IMR-90 (cell line): Measurements from ENCODE around the gene CD46. TPM values are rescaled to one million over a fixed set of nuclear protein-coding genes. Genes with fewer than 3 reads are reported as not detected.

ENCODE experiments used
- ATAC-seq: fragments of 200-7000 bp; cut with Tn5 transposase; 2 replicates; pipeline ENCODE4 v1.9.1; 2020; ENCODE audit warnings: low read depth, mild to moderate bottlenecking, moderate library complexity
- BruUV-seq: library from RNA; stranded (reverse); fragments of 400-500 nt; replicated peaks from 2 replicates; lab custom pipeline; 2021; lab: Mats Ljungman, UMichigan
- CTCF ChIA-PET: fragments of 300-600 bp; formaldehyde crosslinking; extraction: SDS; loops from one replicate; lab custom pipeline; 2021; ENCODE audit warnings: antibody characterized with exemption; lab: Yijun Ruan, JAX
- POLR2A ChIA-PET: fragments of 300-600 bp; sonication (Branson Sonifier 250); formaldehyde crosslinking; loops from one replicate; lab custom pipeline; 2022; ENCODE audit warnings: antibody characterized with exemption; ENCODE audit not compliant: unreplicated experiment; lab: Charles Lee
- DNase-seq: peaks from one replicate; pipeline ENCODE4 v3.0.0; 2013
- H2AFZ ChIP-seq: replicated peaks from 2 replicates; pipeline ENCODE3; 2013; ENCODE audit warnings: low read length, mild to moderate bottlenecking; ENCODE audit not compliant: poor library complexity
- H2AK5ac ChIP-seq: 2 replicates; pipeline ENCODE4 v1.6.1; 2013; ENCODE audit warnings: low read depth, low read length, inconsistent platforms
- H2AK9ac ChIP-seq: replicated peaks from 2 replicates; pipeline ENCODE3; 2013; ENCODE audit warnings: mild to moderate bottlenecking, low read depth, low read length, moderate library complexity; ENCODE audit not compliant: poor library complexity
- H2BK120ac ChIP-seq: 2 replicates; pipeline ENCODE4 v1.6.1; 2013; ENCODE audit warnings: low read depth, low read length, inconsistent platforms
- H2BK15ac ChIP-seq: 3 replicates; pipeline ENCODE4 v1.6.1; 2013; ENCODE audit warnings: low read depth, low read length, inconsistent platforms
- H2BK20ac ChIP-seq: 2 replicates; pipeline ENCODE4 v1.6.1; 2013; ENCODE audit warnings: low read depth, mild to moderate bottlenecking, inconsistent platforms, low read length, moderate library complexity
- H2BK5ac ChIP-seq: 2 replicates; pipeline ENCODE4 v1.6.1; 2013; ENCODE audit warnings: mild to moderate bottlenecking, low read depth, low read length, inconsistent platforms; ENCODE audit not compliant: poor library complexity, severe bottlenecking
- H3K14ac ChIP-seq: replicated peaks from 2 replicates; pipeline ENCODE4 v1.6.1; 2013; ENCODE audit warnings: low read depth, low read length, inconsistent platforms
- H3K18ac ChIP-seq: 2 replicates; pipeline ENCODE4 v1.6.1; 2013; ENCODE audit warnings: low read depth, low read length, control low read depth
- H3K23ac ChIP-seq: 2 replicates; pipeline ENCODE4 v1.6.1; 2013; ENCODE audit warnings: low read depth, low read length, inconsistent platforms
- H3K27ac ChIP-seq: 2 replicates; pipeline ENCODE4 v1.5.1; 2013; ENCODE audit warnings: mild to moderate bottlenecking, control low read depth, low read length; ENCODE audit not compliant: insufficient read depth
- H3K27me3 ChIP-seq: 2 replicates; pipeline ENCODE4 v1.6.1; 2013; ENCODE audit warnings: low read length; ENCODE audit not compliant: control insufficient read depth, insufficient read depth
- H3K36me3 ChIP-seq: 2 replicates; pipeline ENCODE4 v1.6.1; 2013; ENCODE audit warnings: low read length, mixed read lengths; ENCODE audit not compliant: control insufficient read depth, insufficient read depth
- H3K4ac ChIP-seq: 2 replicates; pipeline ENCODE4 v1.6.1; 2013; ENCODE audit warnings: low read depth, low read length, inconsistent platforms
- H3K4me1 ChIP-seq: 2 replicates; pipeline ENCODE4 v1.6.1; 2013; ENCODE audit warnings: low read length, mixed read lengths; ENCODE audit not compliant: control insufficient read depth, insufficient read depth
- H3K4me2 ChIP-seq: 2 replicates; pipeline ENCODE4 v1.6.1; 2013; ENCODE audit warnings: low read depth, mild to moderate bottlenecking, control low read depth, low read length, moderate library complexity
- H3K4me3 ChIP-seq: 2 replicates; pipeline ENCODE4 v1.5.1; 2013; ENCODE audit warnings: low read depth, mild to moderate bottlenecking, control low read depth, low read length, moderate library complexity; ENCODE audit not compliant: insufficient read depth
- H3K56ac ChIP-seq: 2 replicates; pipeline ENCODE4 v1.6.1; 2013; ENCODE audit warnings: low read length, inconsistent platforms; ENCODE audit not compliant: insufficient read depth; ENCODE audit errors: extremely low read depth
- H3K79me1 ChIP-seq, 2 experiments: 2 replicates each; pipeline ENCODE4 v1.6.1; 2013; ENCODE audit warnings: low read length in 2 of 2, inconsistent platforms in 1 of 2, low read depth in 1 of 2
- H3K9ac ChIP-seq: 2 replicates; pipeline ENCODE4 v1.6.1; 2013; ENCODE audit warnings: low read depth, low read length, control low read depth
- H3K9me1 ChIP-seq: 2 replicates; pipeline ENCODE4 v1.6.1; 2013; ENCODE audit warnings: low read length, inconsistent platforms; ENCODE audit not compliant: insufficient read depth
- H3K9me3 ChIP-seq: 2 replicates; pipeline ENCODE4 v1.6.1; 2013; ENCODE audit warnings: low read length; ENCODE audit not compliant: control insufficient read depth, insufficient read depth
- H4K20me1 ChIP-seq: 2 replicates; pipeline ENCODE4 v1.6.1; 2013; ENCODE audit warnings: low read length, inconsistent platforms; ENCODE audit not compliant: insufficient read depth
- H4K5ac ChIP-seq: 2 replicates; pipeline ENCODE4 v1.6.1; 2013; ENCODE audit warnings: mild to moderate bottlenecking, low read depth, low read length, control low read depth
- H4K8ac ChIP-seq, 2 experiments: 2 replicates each; pipeline ENCODE4 v1.6.1; 2013; ENCODE audit warnings: low read depth in 2 of 2, low read length in 2 of 2, control low read depth in 1 of 2, inconsistent platforms in 1 of 2
- H4K91ac ChIP-seq: 2 replicates; pipeline ENCODE4 v1.6.1; 2013; ENCODE audit warnings: low read depth, low read length, inconsistent platforms; ENCODE audit not compliant: insufficient read depth
- BHLHE40 ChIP-seq: fragments of 150-350 bp; IDR thresholded peaks from 2 replicates; pipeline ENCODE4 v1.6.1; 2016; ENCODE audit warnings: mild to moderate bottlenecking, low read depth, low read length
- CEBPB ChIP-seq: IDR thresholded peaks from 2 replicates; pipeline ENCODE4 v1.6.1; 2012; ENCODE audit warnings: low read depth, low read length, improper control_type of control experiment
- CHD1 ChIP-seq: IDR thresholded peaks from 2 replicates; pipeline ENCODE4 v1.6.1; 2012; ENCODE audit warnings: low read depth, low read length, improper control_type of control experiment
- MAFK ChIP-seq: IDR thresholded peaks from 2 replicates; pipeline ENCODE4 v1.6.1; 2012; ENCODE audit warnings: low read depth, low read length, improper control_type of control experiment
- MAZ ChIP-seq: IDR thresholded peaks from 2 replicates; pipeline ENCODE4 v1.6.1; 2012; ENCODE audit warnings: low read depth, mild to moderate bottlenecking, low read length, improper control_type of control experiment, moderate library complexity, borderline replicate concordance
- MXI1 ChIP-seq: IDR thresholded peaks from 2 replicates; pipeline ENCODE4 v1.6.1; 2012; ENCODE audit warnings: low read depth, mild to moderate bottlenecking, low read length, moderate library complexity, borderline replicate concordance
- NFE2L2 ChIP-seq: fragments of 150-350 bp; IDR thresholded peaks from 2 replicates; pipeline ENCODE4 v1.6.1; 2016; ENCODE audit warnings: low read depth, mild to moderate bottlenecking, low read length
- POLR2A ChIP-seq: IDR thresholded peaks from 2 replicates; pipeline ENCODE4 v1.6.1; 2012; ENCODE audit warnings: mild to moderate bottlenecking, low read depth, low read length
- RAD21 ChIP-seq: IDR thresholded peaks from 2 replicates; pipeline ENCODE4 v1.6.1; 2012; ENCODE audit warnings: low read length, improper control_type of control experiment
- RCOR1 ChIP-seq: IDR thresholded peaks from 2 replicates; pipeline ENCODE4 v1.6.1; 2012; ENCODE audit warnings: mild to moderate bottlenecking, low read length, improper control_type of control experiment; ENCODE audit not compliant: insufficient replicate concordance
- RFX5 ChIP-seq: IDR thresholded peaks from 2 replicates; pipeline ENCODE4 v1.8.0; 2012; ENCODE audit warnings: low read depth, mild to moderate bottlenecking, low read length, moderate library complexity
- SMC3 ChIP-seq: fragments of 150-350 bp; IDR thresholded peaks from 2 replicates; pipeline ENCODE4 v1.6.1; 2016; ENCODE audit warnings: low read depth, mild to moderate bottlenecking, antibody characterized with exemption, low read length, moderate library complexity
- dilution Hi-C: fragments of 300-500 bp; cut with HindIII; formaldehyde crosslinking; loops from one replicate; pipeline ENCODE4 v1.14.3; 2018; ENCODE audit warnings: low sequenced_read_pairs; ENCODE audit not compliant: unreplicated experiment
- in situ Hi-C: fragments of 300-500 bp; cut with MboI; formaldehyde crosslinking; loops from 3 replicates; pipeline ENCODE4 v1.14.3; 2019; ENCODE audit warnings: low sequenced_read_pairs, inconsistent platforms, mixed read lengths
- intact Hi-C: fragments of 100-400 bp; cut with micrococcal nuclease; formaldehyde crosslinking; loops from 2 replicates; pipeline ENCODE4 v1.10.0; 2022
- polyA plus RNA-seq, 3 experiments: library from polyadenylated mRNA; depleted of rRNA; stranded (reverse); fragments of >200 nt; gene quantifications; 2 replicates each; pipeline ENCODE4 v1.2.3, GENCODE V29; 2012; ENCODE audit warnings: low replicate concordance in 1 of 3
- total RNA-seq: library from RNA; depleted of rRNA; stranded (reverse); fragments of >200 nt; gene quantifications from 2 replicates; pipeline ENCODE4 v1.2.3, GENCODE V29; 2012
- TF ChIP-seq, protein P1 (sequence below): conservative IDR thresholded peaks from 2 replicates; pipeline ENCODE4 v1.5.1; 2012; ENCODE audit warnings: mild to moderate bottlenecking, low read depth, low read length, improper control_type of control experiment
- TF ChIP-seq, protein P2 (sequence below): fragments of 150-350 bp; IDR thresholded peaks from 2 replicates; pipeline ENCODE4 v1.6.1; 2017; ENCODE audit warnings: mild to moderate bottlenecking, antibody characterized with exemption, low read length, low read depth
- TF ChIP-seq, protein P3 (sequence below): fragments of 150-350 bp; IDR thresholded peaks from 2 replicates; pipeline ENCODE4 v1.6.1; 2016; ENCODE audit warnings: low read depth, mild to moderate bottlenecking, low read length, moderate library complexity, borderline replicate concordance

Gene CD46
- total and polyA plus RNA-seq, 2 of the 4 experiments (the other 2 are of a cell fraction) = 37.1 to 82.0 TPM

DNA sequence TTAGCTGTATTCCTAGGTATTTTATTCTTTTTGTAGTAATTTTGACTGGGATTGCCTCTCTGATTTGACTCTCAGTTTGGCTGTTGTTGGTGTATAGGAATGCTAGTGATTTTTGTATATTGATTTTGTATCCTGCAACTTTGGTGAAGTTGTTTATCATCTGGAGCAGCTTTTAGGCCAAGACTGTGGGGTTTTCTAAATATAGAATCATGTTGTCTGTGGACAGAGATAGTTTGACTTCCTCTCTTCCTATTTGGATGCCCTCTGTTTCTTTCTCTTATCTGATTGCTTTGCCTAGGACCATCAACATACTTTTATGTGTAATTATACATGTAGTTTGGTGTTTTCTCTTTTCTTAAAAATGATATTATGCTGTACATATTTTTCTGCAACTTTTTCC lies 27.2 kb downstream of the CD46 start:
- dilution Hi-C loops (no loop called here), intact Hi-C loops (no loop called here), in situ Hi-C loops (no loop called here)
- no peak overlapping the region for H3K4me2 ChIP-seq
- CTCF ChIA-PET = interaction anchor here (0.7 kb wide), 1 partner anchor 623 kb away, joined by 3 read pairs; no protein-coding TSS in a partner anchor
- no peak overlapping the region for H3K4me3 ChIP-seq
- H2BK5ac ChIP-seq = no peak overlapping the region
- no peaks in the 10 kb centered on the region for H3K4me1 ChIP-seq
- H4K8ac ChIP-seq = no peak overlapping the region
- POLR2A ChIA-PET = no interaction called here
- H2BK15ac ChIP-seq = no peak overlapping the region
- DNase-seq (no peak), ATAC-seq (no peak)
- H4K5ac ChIP-seq = no peak overlapping the region
- H3K9me1 ChIP-seq = no peaks in the 10 kb centered on the region
- BruUV-seq = no TSS peak
- H3K4ac ChIP-seq = no peak overlapping the region
- H3K79me1 ChIP-seq = peaks cover 13 to 15% of the 10 kb centered on the region in 2 experiments; a peak in 3 of 4 replicates
- H4K20me1 ChIP-seq = no peaks in the 10 kb centered on the region
- no peak overlapping the region for H2BK20ac ChIP-seq
- no peak overlapping the region for H3K9ac ChIP-seq
- H3K56ac ChIP-seq = no peak overlapping the region
- no peak overlapping the region for H2AFZ ChIP-seq
- no peak overlapping the region for H3K27ac ChIP-seq
- H3K36me3 ChIP-seq = peaks cover 10% of the 10 kb centered on the region
- H2AK9ac ChIP-seq = no peak overlapping the region
- no peak overlapping the region for H4K91ac ChIP-seq
- no peak overlapping the region for H3K14ac ChIP-seq
- no peak overlapping the region for H3K18ac ChIP-seq
- no peaks in the 10 kb centered on the region for H3K9me3 ChIP-seq
- TF ChIP-seq MAZ (no peak), CHD1 (no peak), NFE2L2 (no peak), POLR2A (no peak), CEBPB (no peak), MAFK (no peak), RFX5 (no peak), BHLHE40 (no peak), MXI1 (no peak), SMC3 (no peak), RAD21 (no peak), RCOR1 (no peak)
- TF ChIP-seq, protein P1, sequence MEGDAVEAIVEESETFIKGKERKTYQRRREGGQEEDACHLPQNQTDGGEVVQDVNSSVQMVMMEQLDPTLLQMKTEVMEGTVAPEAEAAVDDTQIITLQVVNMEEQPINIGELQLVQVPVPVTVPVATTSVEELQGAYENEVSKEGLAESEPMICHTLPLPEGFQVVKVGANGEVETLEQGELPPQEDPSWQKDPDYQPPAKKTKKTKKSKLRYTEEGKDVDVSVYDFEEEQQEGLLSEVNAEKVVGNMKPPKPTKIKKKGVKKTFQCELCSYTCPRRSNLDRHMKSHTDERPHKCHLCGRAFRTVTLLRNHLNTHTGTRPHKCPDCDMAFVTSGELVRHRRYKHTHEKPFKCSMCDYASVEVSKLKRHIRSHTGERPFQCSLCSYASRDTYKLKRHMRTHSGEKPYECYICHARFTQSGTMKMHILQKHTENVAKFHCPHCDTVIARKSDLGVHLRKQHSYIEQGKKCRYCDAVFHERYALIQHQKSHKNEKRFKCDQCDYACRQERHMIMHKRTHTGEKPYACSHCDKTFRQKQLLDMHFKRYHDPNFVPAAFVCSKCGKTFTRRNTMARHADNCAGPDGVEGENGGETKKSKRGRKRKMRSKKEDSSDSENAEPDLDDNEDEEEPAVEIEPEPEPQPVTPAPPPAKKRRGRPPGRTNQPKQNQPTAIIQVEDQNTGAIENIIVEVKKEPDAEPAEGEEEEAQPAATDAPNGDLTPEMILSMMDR = no peak
- TF ChIP-seq, protein P2, sequence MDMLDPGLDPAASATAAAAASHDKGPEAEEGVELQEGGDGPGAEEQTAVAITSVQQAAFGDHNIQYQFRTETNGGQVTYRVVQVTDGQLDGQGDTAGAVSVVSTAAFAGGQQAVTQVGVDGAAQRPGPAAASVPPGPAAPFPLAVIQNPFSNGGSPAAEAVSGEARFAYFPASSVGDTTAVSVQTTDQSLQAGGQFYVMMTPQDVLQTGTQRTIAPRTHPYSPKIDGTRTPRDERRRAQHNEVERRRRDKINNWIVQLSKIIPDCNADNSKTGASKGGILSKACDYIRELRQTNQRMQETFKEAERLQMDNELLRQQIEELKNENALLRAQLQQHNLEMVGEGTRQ = no peak
- TF ChIP-seq, protein P3, sequence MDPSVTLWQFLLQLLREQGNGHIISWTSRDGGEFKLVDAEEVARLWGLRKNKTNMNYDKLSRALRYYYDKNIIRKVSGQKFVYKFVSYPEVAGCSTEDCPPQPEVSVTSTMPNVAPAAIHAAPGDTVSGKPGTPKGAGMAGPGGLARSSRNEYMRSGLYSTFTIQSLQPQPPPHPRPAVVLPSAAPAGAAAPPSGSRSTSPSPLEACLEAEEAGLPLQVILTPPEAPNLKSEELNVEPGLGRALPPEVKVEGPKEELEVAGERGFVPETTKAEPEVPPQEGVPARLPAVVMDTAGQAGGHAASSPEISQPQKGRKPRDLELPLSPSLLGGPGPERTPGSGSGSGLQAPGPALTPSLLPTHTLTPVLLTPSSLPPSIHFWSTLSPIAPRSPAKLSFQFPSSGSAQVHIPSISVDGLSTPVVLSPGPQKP = no peak
- no peaks in the 10 kb centered on the region for H3K27me3 ChIP-seq
- H3K23ac ChIP-seq = no peak overlapping the region
- no peak overlapping the region for H2AK5ac ChIP-seq
- H2BK120ac ChIP-seq = no peak overlapping the region
